22Rv1 (cell line): ENCODE data around the gene RABGAP1L.

Source experiments
- ZFX ChIP-seq: fragments of 450-650 bp; IDR thresholded peaks from 2 replicates; pipeline ENCODE4 v1.6.1; 2017; ENCODE audit warnings: antibody characterized with exemption, borderline replicate concordance
- TF ChIP-seq, protein P1 (sequence below): fragments of 450-650 bp; IDR thresholded peaks from 2 replicates; pipeline ENCODE4 v1.5.1; 2017; ENCODE audit warnings: mild to moderate bottlenecking

DNA sequence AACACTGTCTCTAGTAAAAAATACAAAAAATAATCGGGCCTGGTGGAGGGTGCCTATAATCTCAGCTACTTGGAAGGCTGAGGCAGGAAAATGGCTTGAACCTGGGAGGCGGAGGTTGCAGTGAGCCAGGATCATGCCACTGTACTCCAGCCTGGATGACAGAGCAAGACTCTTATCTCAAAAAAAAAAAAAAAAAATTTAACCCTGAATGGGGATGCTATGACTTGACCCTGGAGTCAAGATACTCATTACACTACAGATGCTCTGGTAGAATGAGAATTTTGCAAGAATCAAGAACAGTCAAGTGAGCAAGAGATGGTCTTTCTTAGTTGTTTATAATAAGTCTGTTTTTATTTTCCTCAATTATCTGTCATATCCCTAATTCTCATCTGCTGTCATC is 542.2 kb downstream of the RABGAP1L start:
- TF ChIP-seq, protein P1, sequence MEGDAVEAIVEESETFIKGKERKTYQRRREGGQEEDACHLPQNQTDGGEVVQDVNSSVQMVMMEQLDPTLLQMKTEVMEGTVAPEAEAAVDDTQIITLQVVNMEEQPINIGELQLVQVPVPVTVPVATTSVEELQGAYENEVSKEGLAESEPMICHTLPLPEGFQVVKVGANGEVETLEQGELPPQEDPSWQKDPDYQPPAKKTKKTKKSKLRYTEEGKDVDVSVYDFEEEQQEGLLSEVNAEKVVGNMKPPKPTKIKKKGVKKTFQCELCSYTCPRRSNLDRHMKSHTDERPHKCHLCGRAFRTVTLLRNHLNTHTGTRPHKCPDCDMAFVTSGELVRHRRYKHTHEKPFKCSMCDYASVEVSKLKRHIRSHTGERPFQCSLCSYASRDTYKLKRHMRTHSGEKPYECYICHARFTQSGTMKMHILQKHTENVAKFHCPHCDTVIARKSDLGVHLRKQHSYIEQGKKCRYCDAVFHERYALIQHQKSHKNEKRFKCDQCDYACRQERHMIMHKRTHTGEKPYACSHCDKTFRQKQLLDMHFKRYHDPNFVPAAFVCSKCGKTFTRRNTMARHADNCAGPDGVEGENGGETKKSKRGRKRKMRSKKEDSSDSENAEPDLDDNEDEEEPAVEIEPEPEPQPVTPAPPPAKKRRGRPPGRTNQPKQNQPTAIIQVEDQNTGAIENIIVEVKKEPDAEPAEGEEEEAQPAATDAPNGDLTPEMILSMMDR, result no peak
- TF ChIP-seq ZFX, result no peak
